Liver (tissue), 9 donors: ENCODE measurements around the gene CREM. TPM values are rescaled to one million over a fixed set of nuclear protein-coding genes. Genes with fewer than 3 reads are reported as not detected.

ENCODE experiments used
- DNase-seq: peaks from one replicate; pipeline ENCODE4 v3.0.0-alpha.2; 2017; ENCODE audit warnings: low spot score
- H3K27ac ChIP-seq, 2 donors: one replicate each; pipeline ENCODE4 v1.7.0; 2013; ENCODE audit warnings: inconsistent platforms in 2 of 2, low read length in 2 of 2, control low read depth in 1 of 2, low read depth in 1 of 2, mild to moderate bottlenecking in 1 of 2
- H3K27me3 ChIP-seq, 4 donors: one replicate each; pipeline versions ENCODE4 v1.6.1 to v1.7.0; 2013; ENCODE audit warnings: low read length in 3 of 4, inconsistent platforms in 1 of 4, mild to moderate bottlenecking in 1 of 4, moderate library complexity in 1 of 4; ENCODE audit not compliant: control insufficient read depth in 4 of 4, insufficient read depth in 4 of 4
- H3K36me3 ChIP-seq, 4 donors: one replicate each; pipeline versions ENCODE4 v1.6.1 to v1.7.0; 2013; ENCODE audit warnings: low read length in 3 of 4, mild to moderate bottlenecking in 3 of 4, low read depth in 1 of 4, moderate library complexity in 1 of 4; ENCODE audit not compliant: control insufficient read depth in 4 of 4, insufficient read depth in 3 of 4
- H3K4me1 ChIP-seq, 4 donors: one replicate each; pipeline versions ENCODE4 v1.6.1 to v1.7.0; 2013; ENCODE audit warnings: low read length in 3 of 4, mild to moderate bottlenecking in 3 of 4, moderate library complexity in 1 of 4; ENCODE audit not compliant: control insufficient read depth in 4 of 4, insufficient read depth in 4 of 4
- H3K4me3 ChIP-seq, 3 donors: one replicate each; pipeline versions ENCODE4 v1.6.1 to v1.7.0; 2013; ENCODE audit warnings: low read length in 3 of 3, control low read depth in 1 of 3, low read depth in 1 of 3, mild to moderate bottlenecking in 1 of 3
- H3K9ac ChIP-seq, 2 donors: one replicate each; pipeline ENCODE4 v1.7.0; 2013; ENCODE audit warnings: low read length in 2 of 2, mild to moderate bottlenecking in 2 of 2, moderate library complexity in 2 of 2, control low read depth in 1 of 2, low read depth in 1 of 2
- H3K9me3 ChIP-seq, 4 donors: one replicate each; pipeline versions ENCODE4 v1.6.1 to v1.7.0; 2013; ENCODE audit warnings: low read length in 3 of 4; ENCODE audit not compliant: control insufficient read depth in 4 of 4
- ATF3 ChIP-seq: IDR thresholded peaks from 2 replicates; pipeline ENCODE4 v1.6.1; 2016; ENCODE audit warnings: antibody characterized with exemption
- EGR1 ChIP-seq, 2 donors: IDR thresholded peaks; 2 replicates each; pipeline ENCODE4 v1.6.1; 2016 to 2018; ENCODE audit warnings: antibody characterized with exemption in 2 of 2, low read depth in 2 of 2
- FOXA2 ChIP-seq: IDR thresholded peaks from 2 replicates; pipeline ENCODE4 v1.6.1; 2016; ENCODE audit warnings: antibody characterized with exemption
- GABPA ChIP-seq, 2 donors: IDR thresholded peaks in 1 of 2; conservative IDR thresholded peaks in 1 of 2; 2 replicates each; pipeline ENCODE4 v1.6.1; 2016; ENCODE audit warnings: antibody characterized with exemption in 2 of 2, mild to moderate bottlenecking in 1 of 2, moderate library complexity in 1 of 2
- HNF4A ChIP-seq, 2 donors: conservative IDR thresholded peaks; 2 replicates each; pipeline ENCODE4 v1.6.1; 2016; ENCODE audit warnings: antibody characterized with exemption in 2 of 2, mild to moderate bottlenecking in 2 of 2
- HNF4G ChIP-seq: IDR thresholded peaks from 2 replicates; pipeline ENCODE4 v1.6.1; 2016; ENCODE audit warnings: antibody characterized with exemption
- JUND ChIP-seq, 2 donors: IDR thresholded peaks; 2 replicates each; pipeline ENCODE4 v1.6.1; 2016; ENCODE audit warnings: antibody characterized with exemption in 2 of 2
- MAX ChIP-seq: IDR thresholded peaks from 2 replicates; pipeline ENCODE4 v1.6.1; 2016; ENCODE audit warnings: antibody characterized with exemption
- NR2F2 ChIP-seq: IDR thresholded peaks from 2 replicates; pipeline ENCODE4 v1.6.1; 2016; ENCODE audit warnings: antibody characterized with exemption
- RAD21 ChIP-seq, 2 donors: IDR thresholded peaks; 2 replicates each; pipeline ENCODE4 v1.6.1; 2016; ENCODE audit warnings: antibody characterized with exemption in 2 of 2, mild to moderate bottlenecking in 2 of 2
- SP1 ChIP-seq: IDR thresholded peaks from 2 replicates; pipeline ENCODE4 v1.6.1; 2018; ENCODE audit warnings: antibody characterized with exemption, mild to moderate bottlenecking
- TAF1 ChIP-seq: conservative IDR thresholded peaks from 2 replicates; pipeline ENCODE4 v1.6.1; 2016; ENCODE audit warnings: antibody characterized with exemption, mild to moderate bottlenecking
- YY1 ChIP-seq: IDR thresholded peaks from 2 replicates; pipeline ENCODE4 v1.6.1; 2016; ENCODE audit warnings: antibody characterized with exemption, mild to moderate bottlenecking
- ZBTB33 ChIP-seq: IDR thresholded peaks from 2 replicates; pipeline ENCODE4 v1.6.1; 2016; ENCODE audit warnings: antibody characterized with exemption
- WGBS: extraction: QIAGEN DNeasy Blood & Tissue Kit; methylation state at CpG from one replicate; pipeline ENCODE4 v1.1.7; 2013; 5-methylcytosine and 5-hydroxymethylcytosine counted together
- polyA plus RNA-seq, 2 donors: library from polyadenylated mRNA; stranded (reverse) in 1 of 2; unstranded in 1 of 2; fragments of 200-250 nt in 1 of 2; fragments of >200 nt in 1 of 2; fragmentation: Nextera tagmentation in 1 of 2; extraction: Ambion mirVana in 1 of 2; gene quantifications; one replicate each; pipeline versions ENCODE4 v1.2.1 to v1.2.3, GENCODE V29; 2013 to 2015
- total RNA-seq, 2 donors: library from RNA; depleted of rRNA; stranded (reverse); fragments of >200 nt; gene quantifications; one replicate each; pipeline ENCODE4 v1.2.3, GENCODE V29; 2014
- TF ChIP-seq, protein P1 (sequence below): IDR thresholded peaks from 2 replicates; pipeline ENCODE4 v1.6.1; 2016; ENCODE audit warnings: antibody characterized with exemption, mild to moderate bottlenecking
- TF ChIP-seq, protein P2 (sequence below): fragments of 150-350 bp; IDR thresholded peaks from 2 replicates; pipeline ENCODE4 v1.5.1; 2017; ENCODE audit warnings: improper control_type of control experiment, low read depth, low read length; ENCODE audit not compliant: missing input control
- donor health status: healthy.
- donor health status: healthy.
- donor health status: healthy.
- donor health status: healthy.
- donor health status: healthy.

CREM gene
- total and polyA plus RNA-seq, 4 donors: 14.8 to 25.5 (median 22.2) TPM

GRCh38 chr10:35225204-35225603, 98.6 kb downstream of the CREM start:
- H3K27ac ChIP-seq: no peak overlapping the region
- 73% methylated on average over 5 of the region's 5 CpGs for WGBS
- no peak for TF ChIP-seq SP1
- no peak for TF ChIP-seq YY1
- TF ChIP-seq FOXA2: no peak
- TF ChIP-seq MAX: no peak
- no peak for TF ChIP-seq EGR1 (IDR thresholded peaks at IDR 0.05; ENCODE audit: low read depth in 2 of 2)

DNA sequence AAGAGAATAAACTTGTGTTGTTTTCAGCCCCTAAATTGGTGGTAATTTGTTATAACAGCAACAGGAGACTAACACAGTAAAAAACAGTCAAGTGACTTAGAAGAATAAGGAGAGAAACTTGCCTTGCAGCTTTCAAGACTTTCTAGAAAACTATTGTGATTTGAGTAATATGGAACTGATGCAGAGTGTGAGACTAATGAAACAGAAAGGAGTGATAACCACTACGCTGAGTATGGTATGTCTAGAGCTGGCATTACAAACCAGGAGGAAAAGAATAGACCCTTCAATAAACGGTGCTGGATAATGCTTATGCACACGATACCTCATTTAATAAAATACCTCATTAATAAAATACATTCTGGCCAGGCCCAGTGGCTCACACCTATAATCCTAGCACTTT, 99.9 kb downstream of the CREM start:
- no peaks in the 10 kb centered on the region for H3K27me3 ChIP-seq
- no peaks in the 10 kb centered on the region for H3K36me3 ChIP-seq
- no peak overlapping the region for H3K27ac ChIP-seq
- DNase-seq: no peak
- no peaks in the 10 kb centered on the region for H3K9me3 ChIP-seq
- H3K4me3 ChIP-seq: no peak overlapping the region
- H3K4me1 ChIP-seq: peaks cover 4 to 6% (median 5%) of the 10 kb centered on the region in 4 donors
- TF ChIP-seq HNF4A (conservative IDR thresholded peaks at IDR 0.05) (no peak), GABPA (IDR thresholded peaks at IDR 0.05 in 1 of 2, conservative IDR thresholded peaks at IDR 0.05 in 1 of 2) (no peak), TAF1 (no peak), JUND (IDR thresholded peaks at IDR 0.05) (no peak), EGR1 (IDR thresholded peaks at IDR 0.05; ENCODE audit: low read depth in 2 of 2) (no peak), NR2F2 (no peak), SP1 (no peak), ZBTB33 (no peak), MAX (no peak), HNF4G (no peak), ATF3 (no peak), RAD21 (IDR thresholded peaks at IDR 0.05) (no peak), YY1 (no peak), FOXA2 (no peak)
- TF ChIP-seq, protein P1, sequence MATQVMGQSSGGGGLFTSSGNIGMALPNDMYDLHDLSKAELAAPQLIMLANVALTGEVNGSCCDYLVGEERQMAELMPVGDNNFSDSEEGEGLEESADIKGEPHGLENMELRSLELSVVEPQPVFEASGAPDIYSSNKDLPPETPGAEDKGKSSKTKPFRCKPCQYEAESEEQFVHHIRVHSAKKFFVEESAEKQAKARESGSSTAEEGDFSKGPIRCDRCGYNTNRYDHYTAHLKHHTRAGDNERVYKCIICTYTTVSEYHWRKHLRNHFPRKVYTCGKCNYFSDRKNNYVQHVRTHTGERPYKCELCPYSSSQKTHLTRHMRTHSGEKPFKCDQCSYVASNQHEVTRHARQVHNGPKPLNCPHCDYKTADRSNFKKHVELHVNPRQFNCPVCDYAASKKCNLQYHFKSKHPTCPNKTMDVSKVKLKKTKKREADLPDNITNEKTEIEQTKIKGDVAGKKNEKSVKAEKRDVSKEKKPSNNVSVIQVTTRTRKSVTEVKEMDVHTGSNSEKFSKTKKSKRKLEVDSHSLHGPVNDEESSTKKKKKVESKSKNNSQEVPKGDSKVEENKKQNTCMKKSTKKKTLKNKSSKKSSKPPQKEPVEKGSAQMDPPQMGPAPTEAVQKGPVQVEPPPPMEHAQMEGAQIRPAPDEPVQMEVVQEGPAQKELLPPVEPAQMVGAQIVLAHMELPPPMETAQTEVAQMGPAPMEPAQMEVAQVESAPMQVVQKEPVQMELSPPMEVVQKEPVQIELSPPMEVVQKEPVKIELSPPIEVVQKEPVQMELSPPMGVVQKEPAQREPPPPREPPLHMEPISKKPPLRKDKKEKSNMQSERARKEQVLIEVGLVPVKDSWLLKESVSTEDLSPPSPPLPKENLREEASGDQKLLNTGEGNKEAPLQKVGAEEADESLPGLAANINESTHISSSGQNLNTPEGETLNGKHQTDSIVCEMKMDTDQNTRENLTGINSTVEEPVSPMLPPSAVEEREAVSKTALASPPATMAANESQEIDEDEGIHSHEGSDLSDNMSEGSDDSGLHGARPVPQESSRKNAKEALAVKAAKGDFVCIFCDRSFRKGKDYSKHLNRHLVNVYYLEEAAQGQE: no peak
- TF ChIP-seq, protein P2, sequence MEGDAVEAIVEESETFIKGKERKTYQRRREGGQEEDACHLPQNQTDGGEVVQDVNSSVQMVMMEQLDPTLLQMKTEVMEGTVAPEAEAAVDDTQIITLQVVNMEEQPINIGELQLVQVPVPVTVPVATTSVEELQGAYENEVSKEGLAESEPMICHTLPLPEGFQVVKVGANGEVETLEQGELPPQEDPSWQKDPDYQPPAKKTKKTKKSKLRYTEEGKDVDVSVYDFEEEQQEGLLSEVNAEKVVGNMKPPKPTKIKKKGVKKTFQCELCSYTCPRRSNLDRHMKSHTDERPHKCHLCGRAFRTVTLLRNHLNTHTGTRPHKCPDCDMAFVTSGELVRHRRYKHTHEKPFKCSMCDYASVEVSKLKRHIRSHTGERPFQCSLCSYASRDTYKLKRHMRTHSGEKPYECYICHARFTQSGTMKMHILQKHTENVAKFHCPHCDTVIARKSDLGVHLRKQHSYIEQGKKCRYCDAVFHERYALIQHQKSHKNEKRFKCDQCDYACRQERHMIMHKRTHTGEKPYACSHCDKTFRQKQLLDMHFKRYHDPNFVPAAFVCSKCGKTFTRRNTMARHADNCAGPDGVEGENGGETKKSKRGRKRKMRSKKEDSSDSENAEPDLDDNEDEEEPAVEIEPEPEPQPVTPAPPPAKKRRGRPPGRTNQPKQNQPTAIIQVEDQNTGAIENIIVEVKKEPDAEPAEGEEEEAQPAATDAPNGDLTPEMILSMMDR: no peak
- no peak overlapping the region for H3K9ac ChIP-seq
- WGBS: 90% methylated on average over 3 of the region's 3 CpGs

More at GRCh38 chr10:35225204-35225603, 98.6 kb downstream of the CREM start:
- Histone ChIP-seq H3K4me1 (peaks cover 4 to 14% (median 10%) of the 10 kb centered on the region in 4 donors), H3K9ac (no peak overlapping the region), H3K4me3 (no peak overlapping the region), H3K36me3 (no peaks in the 10 kb centered on the region), H3K9me3 (no peaks in the 10 kb centered on the region), H3K27me3 (no peaks in the 10 kb centered on the region)
- no peak for DNase-seq
